Osteoblast (primary cell): ENCODE data around the gene NEK2. TPM values are rescaled to one million over a fixed set of nuclear protein-coding genes. Genes with fewer than 3 reads are reported as not detected.
A peak's percentile ranks its signal among the peaks of the same experiment; 100 is the strongest.

Source experiments
- DNase-seq: peaks from one replicate; pipeline ENCODE4 v3.0.0; 2011; ENCODE audit warnings: low spot score, mixed read lengths; ENCODE audit not compliant: insufficient read length; ENCODE audit errors: missing footprints
- H2AFZ ChIP-seq: 2 replicates; pipeline ENCODE4 v1.6.0; 2011; ENCODE audit warnings: mild to moderate bottlenecking, low read length
- H3K27ac ChIP-seq: 2 replicates; pipeline ENCODE4 v1.5.1; 2011; ENCODE audit warnings: mild to moderate bottlenecking, low read depth, low read length, moderate library complexity
- H3K27me3 ChIP-seq: 2 replicates; pipeline ENCODE4 v1.6.0; 2012; ENCODE audit warnings: mild to moderate bottlenecking, control low read depth, inconsistent platforms, low read length, moderate library complexity; ENCODE audit not compliant: insufficient read depth
- H3K36me3 ChIP-seq: 2 replicates; pipeline ENCODE4 v1.5.1; 2011; ENCODE audit warnings: mild to moderate bottlenecking, low read length, control low read depth, moderate library complexity; ENCODE audit not compliant: insufficient read depth
- H3K4me1 ChIP-seq: 2 replicates; pipeline ENCODE4 v1.5.1; 2011; ENCODE audit warnings: mild to moderate bottlenecking, low read length, control low read depth, moderate library complexity; ENCODE audit not compliant: insufficient read depth
- H3K4me2 ChIP-seq: 2 replicates; pipeline ENCODE4 v1.6.0; 2011; ENCODE audit warnings: mild to moderate bottlenecking, low read length; ENCODE audit not compliant: insufficient read depth
- H3K4me3 ChIP-seq: fragments of 200-600 bp; sonication (generic); 3 replicates; pipeline ENCODE4 v1.5.1; 2012; ENCODE audit warnings: mild to moderate bottlenecking, low read length, inconsistent platforms; ENCODE audit not compliant: insufficient read depth
- H3K79me2 ChIP-seq: 2 replicates; pipeline ENCODE4 v1.6.0; 2012; ENCODE audit warnings: mild to moderate bottlenecking, low read length, control low read depth, inconsistent platforms; ENCODE audit not compliant: insufficient read depth
- H3K9me3 ChIP-seq: 2 replicates; pipeline ENCODE4 v1.5.1; 2011; ENCODE audit warnings: low read depth, low read length, control low read depth
- H4K20me1 ChIP-seq: 2 replicates; pipeline ENCODE4 v1.6.0; 2012; ENCODE audit warnings: mild to moderate bottlenecking, low read length, control low read depth; ENCODE audit not compliant: insufficient read depth
- CTCF ChIP-seq: IDR thresholded peaks from 2 replicates; pipeline ENCODE4 v1.5.1; 2011; ENCODE audit warnings: mild to moderate bottlenecking, low read depth, low read length, moderate library complexity; ENCODE audit errors: extremely low read depth
- total RNA-seq: library from RNA; depleted of rRNA; stranded (reverse); fragments of >200 nt; gene quantifications from 2 replicates; pipeline ENCODE4 v1.2.3, GENCODE V29; 2012

Gene NEK2
- total RNA-seq, 1 donor: 1.4 TPM

- no peak for TF ChIP-seq CTCF
- no peak overlapping the region for H3K4me3 ChIP-seq
- no peaks in the 10 kb centered on the region for H3K79me2 ChIP-seq
- H3K4me1 ChIP-seq: no peaks in the 10 kb centered on the region
- no peaks in the 10 kb centered on the region for H3K9me3 ChIP-seq
- H4K20me1 ChIP-seq: no peaks in the 10 kb centered on the region
- H3K27ac ChIP-seq: no peak overlapping the region
- H2AFZ ChIP-seq: no peak overlapping the region
- peak; percentile 58 for DNase-seq
- no peak overlapping the region for H3K4me2 ChIP-seq
- H3K36me3 ChIP-seq: no peaks in the 10 kb centered on the region
- peaks cover 14% of the 10 kb centered on the region for H3K27me3 ChIP-seq
Measured at GRCh38 chr1:211701733-211702132, 26.3 kb upstream of the NEK2 start.

DNA sequence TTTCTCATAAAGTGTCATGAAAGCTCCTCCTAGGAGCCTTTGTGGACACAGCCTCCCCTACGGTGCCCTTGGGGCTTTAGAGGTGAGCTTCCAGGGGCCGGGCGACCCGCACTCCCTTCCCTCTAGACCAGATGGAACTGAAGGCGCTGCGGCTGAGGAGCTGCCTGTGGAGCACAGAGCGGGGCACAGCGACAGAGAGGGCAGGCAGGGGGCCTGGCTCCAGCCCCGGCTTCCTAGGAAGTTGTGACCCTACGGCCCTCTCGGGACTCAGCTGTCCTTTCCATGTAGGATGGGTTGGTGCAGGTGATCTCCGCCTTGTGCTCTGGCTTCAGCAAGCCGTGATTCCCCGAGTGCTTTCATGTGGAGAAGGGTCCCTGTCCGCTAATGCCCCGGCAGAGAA is 23.6 kb upstream of the NEK2 start:
- Histone ChIP-seq H3K4me1 (no peaks in the 10 kb centered on the region), H3K9me3 (no peaks in the 10 kb centered on the region), H3K4me3 (no peak overlapping the region), H3K27ac (no peak overlapping the region), H3K27me3 (peaks cover 14% of the 10 kb centered on the region), H3K36me3 (no peaks in the 10 kb centered on the region), H2AFZ (no peak overlapping the region), H4K20me1 (no peaks in the 10 kb centered on the region), H3K79me2 (no peaks in the 10 kb centered on the region), H3K4me2 (no peak overlapping the region)
- no peak for DNase-seq
- no peak for TF ChIP-seq CTCF

DNA sequence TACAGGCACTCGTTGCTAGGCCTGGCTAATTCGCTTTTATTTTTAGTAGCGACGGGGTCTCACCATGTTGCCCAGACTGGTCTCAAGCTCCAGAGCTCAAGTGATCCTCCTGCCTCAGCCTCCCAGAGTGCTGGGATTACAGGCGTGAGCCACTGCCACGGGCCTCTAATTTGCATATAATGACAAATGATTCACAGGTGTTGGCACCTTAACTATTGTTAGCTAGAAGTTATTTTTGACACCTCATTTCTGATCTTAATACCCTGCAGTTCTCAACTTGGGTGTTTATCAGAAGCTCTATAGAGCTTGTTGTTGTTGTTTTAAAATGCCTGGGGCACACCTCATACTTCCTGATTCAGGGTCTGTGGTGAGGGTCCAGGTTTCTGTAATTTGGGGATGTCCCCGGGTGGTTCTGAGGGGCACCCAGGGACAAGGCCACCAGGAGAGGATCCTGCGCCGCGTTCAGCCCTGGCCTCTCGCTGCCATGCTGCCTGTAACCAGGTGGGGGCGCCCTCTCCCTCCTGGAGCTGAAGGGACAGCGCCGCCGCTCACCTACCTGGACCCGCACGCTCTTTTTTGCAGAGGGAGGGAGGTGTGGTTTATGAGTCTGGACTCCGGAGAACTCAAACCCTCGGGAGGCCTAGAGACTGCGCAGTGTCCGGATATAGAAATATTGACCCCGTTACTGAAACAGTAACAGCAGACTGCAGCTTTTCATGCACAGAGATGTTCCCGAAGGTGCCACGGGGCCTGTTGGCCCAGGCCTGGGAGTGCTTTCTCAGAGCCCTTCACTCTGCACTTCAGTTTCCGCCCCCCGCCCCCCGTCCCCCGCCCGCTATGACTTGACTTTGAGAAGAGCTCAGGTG is 23.0 kb upstream of the NEK2 start:
- no peaks in the 10 kb centered on the region for H3K36me3 ChIP-seq
- H3K27ac ChIP-seq: no peak overlapping the region
- peak; percentile 96 for TF ChIP-seq CTCF
- H3K4me2 ChIP-seq: peak overlapping the region; percentile 86
- no peaks in the 10 kb centered on the region for H3K4me1 ChIP-seq
- no peaks in the 10 kb centered on the region for H4K20me1 ChIP-seq
- no peaks in the 10 kb centered on the region for H3K9me3 ChIP-seq
- peak overlapping the region; percentile 63 for H3K4me3 ChIP-seq
- peak overlapping the region; percentile 75 for H2AFZ ChIP-seq
- H3K27me3 ChIP-seq: peaks cover 11% of the 10 kb centered on the region
- no peaks in the 10 kb centered on the region for H3K79me2 ChIP-seq
- peak; percentile 94 for DNase-seq

GRCh38 chr1:211697356-211697755 is 21.9 kb upstream of the NEK2 start:
- no peak overlapping the region for H2AFZ ChIP-seq
- no peaks in the 10 kb centered on the region for H3K9me3 ChIP-seq
- TF ChIP-seq CTCF: no peak
- no peak for DNase-seq
- H4K20me1 ChIP-seq: no peaks in the 10 kb centered on the region
- no peaks in the 10 kb centered on the region for H3K36me3 ChIP-seq
- H3K4me2 ChIP-seq: no peak overlapping the region
- no peaks in the 10 kb centered on the region for H3K4me1 ChIP-seq
- no peaks in the 10 kb centered on the region for H3K79me2 ChIP-seq
- no peak overlapping the region for H3K27ac ChIP-seq
- peaks cover 9% of the 10 kb centered on the region for H3K27me3 ChIP-seq
- no peak overlapping the region for H3K4me3 ChIP-seq
